DOHH2 (cell line): ENCODE data around the gene RPF1.

Source experiments
- EZH2phosphoT487 ChIP-seq: fragments of 200-600 bp; sonication (generic); IDR thresholded peaks from 2 replicates; pipeline ENCODE4 v1.6.1; 2017; ENCODE audit warnings: borderline replicate concordance, mild to moderate bottlenecking, antibody characterized with exemption, low read length, moderate library complexity, mixed read lengths
- TF ChIP-seq, protein P1 (sequence below): fragments of 200-600 bp; sonication (generic); IDR thresholded peaks from one replicate; pipeline ENCODE4 v1.5.1; 2014; ENCODE audit warnings: antibody characterized with exemption, mild to moderate bottlenecking, low read depth, low read length; ENCODE audit not compliant: poor library complexity, severe bottlenecking

DNA sequence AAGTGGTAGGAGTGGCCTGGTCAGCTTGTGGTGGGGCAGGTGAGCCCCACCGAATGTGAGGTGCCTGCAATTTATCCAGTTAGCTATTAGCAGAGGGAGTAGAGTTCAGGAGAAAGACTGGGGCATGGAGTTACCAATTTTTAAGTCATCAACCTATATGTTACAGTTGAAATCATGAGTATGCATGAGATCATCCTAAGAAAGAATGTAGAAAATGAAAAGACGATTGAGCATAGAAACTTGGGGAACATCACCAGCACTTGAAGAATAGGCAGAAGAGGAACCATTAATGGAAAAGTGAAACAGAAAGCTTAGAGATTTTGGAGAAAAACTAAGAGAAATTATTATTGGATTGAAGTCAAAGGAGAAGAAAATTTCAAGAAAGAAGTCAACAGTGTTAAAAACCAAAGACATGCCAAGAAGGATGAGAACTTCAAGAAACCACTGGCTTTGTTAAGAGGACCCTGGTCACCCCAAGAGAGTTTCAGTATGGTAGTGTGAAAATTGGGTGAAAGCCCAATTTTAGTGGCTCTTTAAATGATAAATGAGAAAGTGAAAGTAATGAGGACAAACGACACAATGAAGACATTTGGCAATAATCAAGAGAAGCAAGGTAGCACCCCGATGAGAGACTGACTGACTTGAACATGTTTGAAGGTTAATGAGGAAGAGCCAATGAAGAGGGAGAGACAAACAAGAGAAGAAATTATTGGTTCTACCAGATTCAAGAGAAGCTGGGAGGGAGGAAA, 44.1 kb upstream of the RPF1 start:
- TF ChIP-seq, protein P1, sequence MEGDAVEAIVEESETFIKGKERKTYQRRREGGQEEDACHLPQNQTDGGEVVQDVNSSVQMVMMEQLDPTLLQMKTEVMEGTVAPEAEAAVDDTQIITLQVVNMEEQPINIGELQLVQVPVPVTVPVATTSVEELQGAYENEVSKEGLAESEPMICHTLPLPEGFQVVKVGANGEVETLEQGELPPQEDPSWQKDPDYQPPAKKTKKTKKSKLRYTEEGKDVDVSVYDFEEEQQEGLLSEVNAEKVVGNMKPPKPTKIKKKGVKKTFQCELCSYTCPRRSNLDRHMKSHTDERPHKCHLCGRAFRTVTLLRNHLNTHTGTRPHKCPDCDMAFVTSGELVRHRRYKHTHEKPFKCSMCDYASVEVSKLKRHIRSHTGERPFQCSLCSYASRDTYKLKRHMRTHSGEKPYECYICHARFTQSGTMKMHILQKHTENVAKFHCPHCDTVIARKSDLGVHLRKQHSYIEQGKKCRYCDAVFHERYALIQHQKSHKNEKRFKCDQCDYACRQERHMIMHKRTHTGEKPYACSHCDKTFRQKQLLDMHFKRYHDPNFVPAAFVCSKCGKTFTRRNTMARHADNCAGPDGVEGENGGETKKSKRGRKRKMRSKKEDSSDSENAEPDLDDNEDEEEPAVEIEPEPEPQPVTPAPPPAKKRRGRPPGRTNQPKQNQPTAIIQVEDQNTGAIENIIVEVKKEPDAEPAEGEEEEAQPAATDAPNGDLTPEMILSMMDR = no peak
- no peak for TF ChIP-seq EZH2phosphoT487
